HepG2 (cell line): Measurements from ENCODE around the gene SEMA4B. TPM values are rescaled to one million over a fixed set of nuclear protein-coding genes. Genes with fewer than 3 reads are reported as not detected.

Experiments
- ATAC-seq: fragments of 200-7000 bp; cut with Tn5 transposase; 3 replicates; pipeline ENCODE4 v1.9.1; 2020; ENCODE audit warnings: mild to moderate bottlenecking, moderate library complexity
- BruUV-seq: library from RNA; stranded (reverse); fragments of 400-500 nt; replicated peaks from 2 replicates; lab custom pipeline; 2021; lab: Mats Ljungman, UMichigan
- CTCF ChIA-PET: fragments of 300-600 bp; formaldehyde crosslinking; extraction: SDS; loops from one replicate; lab custom pipeline; 2021; ENCODE audit warnings: low total read pairs, inconsistent platforms, low intra/inter-chr PET ratio; lab: Yijun Ruan, JAX
- POLR2A ChIA-PET: fragments of 350-600 bp; sonication (Branson Sonifier 250); formaldehyde crosslinking; loops from one replicate; lab custom pipeline; 2020; ENCODE audit warnings: antibody characterized with exemption, inconsistent platforms; lab: Yijun Ruan, JAX
- DNase-seq: peaks from one replicate; pipeline ENCODE4 v3.0.0-alpha.2; 2015; ENCODE audit warnings: low spot score
- FAIRE-seq: peaks from 3 replicates; lab custom pipeline; 2011; peaks lifted over from hg19 to GRCh38; lab: Jason Lieb, UNC
- H2AFZ ChIP-seq: one replicate; pipeline ENCODE4 v1.6.1; 2011; ENCODE audit warnings: low read length, inconsistent platforms
- H3K27ac ChIP-seq: fragments of 300-600 bp; 3 replicates; pipeline ENCODE4 v1.8.0; 2011; ENCODE audit warnings: mixed run types, mild to moderate bottlenecking, mixed read lengths, low read length, inconsistent platforms; ENCODE audit not compliant: insufficient read depth; ENCODE audit errors: extremely low read length
- H3K27me3 ChIP-seq, 2 experiments: fragments of 200-600 bp in 1 of 2; 2 replicates in 1 of 2; 3 replicates in 1 of 2; pipeline versions ENCODE4 v1.6.0 to v1.8.0; 2011; ENCODE audit warnings: low read length in 2 of 2, mild to moderate bottlenecking in 2 of 2, moderate library complexity in 2 of 2, inconsistent platforms in 1 of 2; ENCODE audit not compliant: insufficient read depth in 2 of 2, control insufficient read depth in 1 of 2
- H3K36me3 ChIP-seq, 2 experiments: fragments of 200-600 bp in 1 of 2; replicated peaks in 1 of 2; 2 replicates in 1 of 2; 3 replicates in 1 of 2; pipeline versions ENCODE4 v1.5.1 to v1.8.0; 2011; ENCODE audit warnings: low read length in 2 of 2, inconsistent platforms in 1 of 2; ENCODE audit not compliant: insufficient read depth in 2 of 2, control insufficient read depth in 1 of 2
- H3K4me1 ChIP-seq: 2 replicates; pipeline ENCODE4 v1.5.1; 2012; ENCODE audit warnings: low read length, inconsistent platforms; ENCODE audit not compliant: insufficient read depth
- H3K4me2 ChIP-seq: 2 replicates; pipeline ENCODE4 v1.6.0; 2011; ENCODE audit warnings: low read depth, low read length, inconsistent platforms
- H3K4me3 ChIP-seq, 3 experiments: fragments of 200-600 bp in 1 of 3; sonication (generic), shearing (Covaris generic) in 1 of 3; replicated peaks in 1 of 3; 2 replicates each; pipeline ENCODE4 v1.5.1; 2011 to 2016; ENCODE audit warnings: low read length in 3 of 3, inconsistent platforms in 2 of 3, low read depth in 2 of 3, mild to moderate bottlenecking in 2 of 3, control low read depth in 1 of 3, mixed read lengths in 1 of 3; ENCODE audit not compliant: insufficient read depth in 1 of 3
- H3K79me2 ChIP-seq: one replicate; pipeline ENCODE4 v1.6.1; 2011; ENCODE audit warnings: low read length, inconsistent platforms; ENCODE audit not compliant: insufficient read depth
- H3K9ac ChIP-seq: 2 replicates; pipeline ENCODE4 v1.6.0; 2011; ENCODE audit warnings: mild to moderate bottlenecking, low read depth, low read length, inconsistent platforms; ENCODE audit not compliant: insufficient read depth
- H3K9me3 ChIP-seq: 2 replicates; pipeline ENCODE4 v1.5.1; 2012; ENCODE audit warnings: mild to moderate bottlenecking, low read length
- H4K20me1 ChIP-seq: 2 replicates; pipeline ENCODE4 v1.6.0; 2011; ENCODE audit warnings: inconsistent platforms, mild to moderate bottlenecking, low read length, moderate library complexity; ENCODE audit not compliant: insufficient read depth
- HOXA7 ChIP-seq: sonication (generic); formaldehyde crosslinking; IDR thresholded peaks from 2 replicates; pipeline ENCODE4 v1.8.1; 2022; ENCODE audit warnings: mild to moderate bottlenecking, missing genetic modification reagents, moderate library complexity
- KDM6A ChIP-seq: IDR thresholded peaks from 2 replicates; pipeline ENCODE4 v1.6.1; 2016; ENCODE audit warnings: low read depth
- KLF15 ChIP-seq: sonication (generic); formaldehyde crosslinking; IDR thresholded peaks from 2 replicates; pipeline ENCODE4 v1.8.1; 2023; ENCODE audit warnings: borderline replicate concordance, mild to moderate bottlenecking, inconsistent platforms, missing genetic modification reagents, mixed read lengths
- MEIS1 ChIP-seq: sonication (generic); formaldehyde crosslinking; IDR thresholded peaks from 2 replicates; pipeline ENCODE4 v1.9.0; 2021; ENCODE audit warnings: mild to moderate bottlenecking, missing genetic modification reagents, moderate library complexity, borderline replicate concordance
- NBN ChIP-seq: fragments of 450-650 bp; conservative IDR thresholded peaks from 2 replicates; pipeline ENCODE4 v1.6.1; 2017
- RCOR2 ChIP-seq: IDR thresholded peaks from 2 replicates; pipeline ENCODE4 v1.6.1; 2016; ENCODE audit warnings: missing biosample characterization, missing genetic modification reagents
- RNF219 ChIP-seq: sonication (generic); formaldehyde crosslinking; IDR thresholded peaks from 2 replicates; pipeline ENCODE4 v1.5.0; 2020; ENCODE audit warnings: mild to moderate bottlenecking, missing genetic modification reagents
- SALL1 ChIP-seq: sonication (generic); formaldehyde crosslinking; IDR thresholded peaks from 2 replicates; pipeline ENCODE4 v1.8.0; 2022; ENCODE audit warnings: mild to moderate bottlenecking, missing genetic modification reagents
- TGIF2 ChIP-seq: IDR thresholded peaks from 2 replicates; pipeline ENCODE4 v1.6.1; 2016; ENCODE audit warnings: control low read depth, missing compliant biosample characterization
- TRIM24 ChIP-seq: sonication (generic); formaldehyde crosslinking; IDR thresholded peaks from 2 replicates; pipeline ENCODE4 v1.8.0; 2022; ENCODE audit warnings: mild to moderate bottlenecking, missing genetic modification reagents
- ZBTB4 ChIP-seq: sonication (generic); formaldehyde crosslinking; IDR thresholded peaks from 2 replicates; pipeline ENCODE4 v1.4.0; 2020; ENCODE audit warnings: missing genetic modification reagents, mild to moderate bottlenecking, borderline replicate concordance
- ZFP36L1 ChIP-seq: sonication (generic); formaldehyde crosslinking; IDR thresholded peaks from 2 replicates; pipeline ENCODE4 v1.8.0; 2022; ENCODE audit warnings: mild to moderate bottlenecking, missing genetic modification reagents, moderate library complexity
- ZNF547 ChIP-seq: sonication (generic); formaldehyde crosslinking; IDR thresholded peaks from 2 replicates; pipeline ENCODE4 v1.5.1; 2020; ENCODE audit warnings: mild to moderate bottlenecking, missing genetic modification reagents
- ZNF557 ChIP-seq: sonication (generic); formaldehyde crosslinking; IDR thresholded peaks from 2 replicates; pipeline ENCODE4 v1.4.0; 2020; ENCODE audit warnings: missing genetic modification reagents
- ZNF569 ChIP-seq: sonication (generic); formaldehyde crosslinking; IDR thresholded peaks from 2 replicates; pipeline ENCODE4 v1.5.0; 2020; ENCODE audit warnings: mild to moderate bottlenecking, missing genetic modification reagents, moderate library complexity, borderline replicate concordance
- ZNF639 ChIP-seq: conservative IDR thresholded peaks from 2 replicates; pipeline ENCODE4 v1.6.1; 2018; ENCODE audit warnings: missing genetic modification reagents
- ZSCAN29 ChIP-seq: sonication (generic); formaldehyde crosslinking; conservative IDR thresholded peaks from 2 replicates; pipeline ENCODE4 v1.4.0; 2020; ENCODE audit warnings: mild to moderate bottlenecking, missing genetic modification reagents
- WGBS: methylation state at CpG from one replicate; pipeline ENCODE4 v1.1.6; 2017; ENCODE audit warnings: low lambda C conversion rate; 5-methylcytosine and 5-hydroxymethylcytosine counted together
- in situ Hi-C: cut with HindIII; loops from 2 replicates; pipeline ENCODE4 v1.10.0; 2017; ENCODE audit warnings: low pct_unique_long_range_greater_than_20kb; ENCODE audit not compliant: extremely low pct_ligation_motif_present
- intact Hi-C: fragments of 100-400 bp; cut with micrococcal nuclease; formaldehyde crosslinking; loops from one replicate; pipeline ENCODE4 v1.10.0; 2022; ENCODE audit not compliant: unreplicated experiment
- polyA plus RNA-seq, 8 experiments: library from polyadenylated mRNA; depleted of rRNA in 3 of 8; stranded (reverse) in 7 of 8; unstranded in 1 of 8; fragments of >200 nt; fragmentation: Illumina TruSeq in 4 of 8; extraction: Trizol in 4 of 8; gene quantifications; 2 replicates each; pipeline versions ENCODE4 v1.2.1 to v1.2.3, GENCODE V29; 2011 to 2016; ENCODE audit warnings: low read depth in 4 of 8, missing spikeins in 1 of 8, mixed read lengths in 1 of 8; ENCODE audit not compliant: insufficient read depth in 1 of 8
- total RNA-seq, 5 experiments: library from RNA; depleted of rRNA; stranded (reverse); fragments of >200 nt; fragmentation: Illumina TruSeq; extraction: Trizol; gene quantifications; 2 replicates each; pipeline ENCODE4 v1.2.3, GENCODE V29; 2016; ENCODE audit warnings: low read depth in 1 of 5

Gene SEMA4B
- total and polyA plus RNA-seq, 2 of the 13 experiments (the other 11 are each of a cell fraction or from before 2014, with no cell fraction given) = 2.1 to 17.0 TPM

GRCh38 chr15:90160781-90161727, 40.1 kb upstream of the SEMA4B start:
- WGBS = 5% methylated on average over 11 of the region's 14 CpGs
- Histone ChIP-seq H3K27ac (peak overlapping the region; percentile 16), H3K9ac (no peak overlapping the region), H3K4me3 (peak overlapping the region in 1 of 3 experiments; percentile 32; a peak in 1 of 6 replicates), H3K27me3 (no peaks in the 10 kb centered on the region), H3K4me1 (peaks cover 84% of the 10 kb centered on the region), H4K20me1 (no peaks in the 10 kb centered on the region), H3K4me2 (peak overlapping the region; percentile 58), H2AFZ (no peak overlapping the region), H3K36me3 (no peaks in the 10 kb centered on the region), H3K79me2 (no peaks in the 10 kb centered on the region), H3K9me3 (no peaks in the 10 kb centered on the region)
- DNase-seq (peak; percentile 68), FAIRE-seq (peak; percentile 79), ATAC-seq (no peak)
- POLR2A ChIA-PET = interaction anchor here (0.8 kb wide), 1 partner anchor 30 kb away, joined by 3 read pairs; no protein-coding TSS in a partner anchor
- in situ Hi-C loops (no loop called here), intact Hi-C loops (no loop called here)
- CTCF ChIA-PET = no interaction called here
- no TSS peak for BruUV-seq
- TF ChIP-seq ZBTB4 (CRISPR knock-in tag) = no peak
- no peak for TF ChIP-seq TRIM24 (CRISPR knock-in tag)
- 0 out of 2 replicates have a peak, but pooled peaks have one; percentile 17 for TF ChIP-seq ZNF547 (CRISPR knock-in tag)
- TF ChIP-seq ZNF557 (CRISPR knock-in tag) = peak; percentile 34; the same call in 1 of the 2 replicates
- no peak for TF ChIP-seq NBN
- TF ChIP-seq KDM6A (CRISPR knock-in tag) = no peak
- TF ChIP-seq KLF15 (CRISPR knock-in tag) = no peak
- TF ChIP-seq ZFP36L1 (CRISPR knock-in tag) = no peak
- TF ChIP-seq RNF219 (CRISPR knock-in tag) = no peak
- TF ChIP-seq ZNF639 (CRISPR knock-in tag) = no peak
- no peak for TF ChIP-seq TGIF2
- TF ChIP-seq SALL1 = peak; percentile 46; the same call in 1 of the 2 replicates
- no peak for TF ChIP-seq HOXA7 (CRISPR knock-in tag)
- TF ChIP-seq ZNF569 (CRISPR knock-in tag) = no peak
- TF ChIP-seq ZSCAN29 (CRISPR knock-in tag) = 0 out of 2 replicates have a peak, but pooled peaks have one; percentile 54
- no peak for TF ChIP-seq MEIS1 (CRISPR knock-in tag)
- TF ChIP-seq RCOR2 (CRISPR knock-in tag) = peak; percentile 79; the same call in 1 of the 2 replicates
